Naive thymus-derived CD8-positive, alpha-beta T cell (primary cell): ENCODE measurements around the gene ARHGAP19. TPM values are rescaled to one million over a fixed set of nuclear protein-coding genes. Genes with fewer than 3 reads are reported as not detected.
A peak's percentile ranks its signal among the peaks of the same experiment; 100 is the strongest.

ENCODE experiments used
- ATAC-seq, 2 donors: fragments of 150-1000 bp; cut with Tn5 transposase in 1 of 2; sonication (Bioruptor Pico), chemical (Tn5 transposase) in 1 of 2; 1 replicate in 1 of 2; 2 replicates in 1 of 2; pipeline ENCODE4 v1.10.0; 2021; ENCODE audit warnings: mild to moderate bottlenecking in 2 of 2, moderate library complexity in 2 of 2
- POLR2A ChIA-PET: fragments of 350-600 bp; sonication (Branson Sonifier 250); formaldehyde crosslinking; loops from one replicate; lab custom pipeline; 2021; ENCODE audit warnings: antibody characterized with exemption; lab: Charles Lee
- DNase-seq, 10 donors: peaks; one replicate each; pipeline versions ENCODE4 v3.0.0 to v3.0.0-alpha.2; 2020 to 2022
- H3K27ac Mint-ChIP-seq, 10 donors: one replicate each; pipeline ENCODE4 v1.8.0; 2020 to 2022; ENCODE audit warnings: mild to moderate bottlenecking in 10 of 10, mixed read lengths in 10 of 10, moderate library complexity in 4 of 10, inconsistent platforms in 1 of 10
- H3K27me3 Mint-ChIP-seq, 5 donors: one replicate each; pipeline ENCODE4 v1.8.0; 2021 to 2022; ENCODE audit warnings: mixed read lengths in 5 of 5
- H3K36me3 Mint-ChIP-seq, 3 donors: one replicate each; pipeline ENCODE4 v1.8.0; 2020 to 2022; ENCODE audit warnings: mixed read lengths in 3 of 3, mild to moderate bottlenecking in 2 of 3, inconsistent platforms in 1 of 3
- H3K4me1 Mint-ChIP-seq, 4 donors: one replicate each; pipeline ENCODE4 v1.8.0; 2021 to 2022; ENCODE audit warnings: mixed read lengths in 4 of 4
- H3K4me3 Mint-ChIP-seq, 10 donors: one replicate each; pipeline ENCODE4 v1.8.0; 2020 to 2022; ENCODE audit warnings: mild to moderate bottlenecking in 10 of 10, mixed read lengths in 10 of 10, moderate library complexity in 6 of 10, inconsistent platforms in 1 of 10
- H3K9me3 Mint-ChIP-seq, 9 donors: one replicate each; pipeline ENCODE4 v1.8.0; 2020 to 2022; ENCODE audit warnings: mixed read lengths in 9 of 9, mild to moderate bottlenecking in 3 of 9, inconsistent platforms in 1 of 9, moderate library complexity in 1 of 9
- polyA plus RNA-seq, 3 donors: library from polyadenylated mRNA; unstranded; fragments of 300-500 nt; fragmentation: Illumina TruSeq; gene quantifications; one replicate each; pipeline ENCODE4 v1.2.3, GENCODE V29; 2021
- total RNA-seq, 8 experiments: library from RNA in 2 of 8; stranded (reverse) in 2 of 8; gene quantifications; one replicate each; pipeline ENCODE4 v1.2.3 and lab custom pipeline; 2021 to 2026

ARHGAP19 gene
- total and polyA plus RNA-seq, 5 experiments from 2014 or later: 5.3 to 19.0 (median 5.6) TPM

DNA sequence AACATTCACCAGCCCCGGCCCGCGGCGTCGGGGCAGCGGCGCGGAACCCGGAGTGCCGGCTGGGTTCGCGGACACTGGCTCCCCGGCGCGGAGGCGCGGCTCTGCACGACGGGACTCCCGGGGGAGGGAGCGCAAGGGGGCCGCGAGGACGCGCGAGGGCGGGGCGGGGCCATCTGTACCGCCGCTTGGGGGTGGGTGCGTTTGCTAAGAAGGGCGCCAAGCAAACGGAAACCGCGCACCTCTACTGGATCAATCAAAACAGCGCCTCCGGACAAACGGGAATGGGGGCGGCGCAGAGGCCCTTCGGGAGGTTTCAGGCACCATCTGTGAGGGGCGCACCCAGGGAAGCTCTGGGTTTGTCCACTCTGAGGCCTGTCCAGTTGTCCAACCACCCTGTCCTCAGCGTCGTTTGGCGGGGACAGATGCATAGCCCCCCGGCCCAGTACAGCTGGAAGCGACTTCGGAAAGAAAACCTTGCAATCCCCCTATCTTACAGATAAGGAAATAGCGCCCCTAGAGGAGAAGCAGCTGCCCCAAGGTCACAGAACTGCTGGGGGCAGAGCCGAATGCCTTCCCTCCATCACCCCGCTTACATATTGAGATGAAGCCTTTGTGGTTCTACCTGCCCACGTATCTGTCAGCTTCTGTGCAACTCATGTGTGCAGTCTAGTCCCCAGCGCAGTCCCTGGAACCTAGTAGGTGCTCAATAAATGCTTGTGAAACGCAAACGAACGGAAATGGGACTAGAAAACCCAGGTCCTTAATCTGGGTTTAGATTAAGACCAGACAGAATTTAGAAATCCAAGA, 96.0 kb downstream of the ARHGAP19 start:
- DNase-seq: peak; percentile 43 to 81 (median 66)
- H3K9me3 Mint-ChIP-seq: no peaks in the 10 kb centered on the region
- peak overlapping the region; percentile 78 to 91 (median 86) for H3K4me3 Mint-ChIP-seq
- ATAC-seq: peak; percentile 86 to 89
- peaks cover 9 to 32% (median 23%) of the 10 kb centered on the region in 5 donors for H3K27me3 Mint-ChIP-seq
- H3K4me1 Mint-ChIP-seq: peaks cover 4 to 21% (median 16%) of the 10 kb centered on the region in 4 donors
- POLR2A ChIA-PET: interaction anchor here (1.0 kb wide), 1 partner anchor 123 kb away, joined by 4 read pairs; no protein-coding TSS in a partner anchor
- peak overlapping the region in 7 of 10 donors; percentile 11 to 83 (median 44) for H3K27ac Mint-ChIP-seq
- H3K36me3 Mint-ChIP-seq: no peaks in the 10 kb centered on the region

DNA sequence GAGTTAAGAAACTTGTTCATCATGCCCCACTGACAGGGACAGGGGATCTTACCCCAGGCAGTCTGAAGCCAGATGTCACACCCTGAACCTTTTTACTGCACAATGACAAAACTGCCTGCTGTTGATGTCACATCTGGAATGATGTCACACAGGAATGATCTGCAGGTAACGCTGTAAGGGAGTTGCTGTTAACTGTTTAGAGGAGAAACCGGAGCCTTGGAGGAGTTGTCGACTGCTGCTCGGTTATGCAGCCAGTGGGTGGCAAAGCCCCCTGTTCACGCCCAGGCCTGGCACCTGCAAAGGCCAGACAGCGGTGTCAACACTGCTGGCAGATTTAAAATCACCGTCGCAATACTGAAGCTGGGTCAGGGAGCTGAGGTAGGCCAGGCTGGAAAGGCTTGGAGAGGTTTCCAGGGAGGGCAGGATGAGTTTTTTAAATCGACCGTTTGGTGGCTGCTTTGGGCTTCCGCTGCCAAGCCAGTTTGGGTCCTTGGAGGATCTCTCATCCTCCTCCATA, 96.7 kb downstream of the ARHGAP19 start:
- POLR2A ChIA-PET: no interaction called here
- Mint-ChIP-seq H3K36me3 (no peaks in the 10 kb centered on the region), H3K9me3 (no peaks in the 10 kb centered on the region), H3K27ac (peak overlapping the region in 5 of 10 donors; percentile 52 to 84 (median 72)), H3K4me1 (peaks cover 4 to 17% (median 15%) of the 10 kb centered on the region in 4 donors), H3K27me3 (peaks cover 11 to 38% (median 21%) of the 10 kb centered on the region in 5 donors), H3K4me3 (peak overlapping the region; percentile 80 to 91 (median 88))
- DNase-seq (no peak), ATAC-seq (peak; percentile 1 to 7)

DNA sequence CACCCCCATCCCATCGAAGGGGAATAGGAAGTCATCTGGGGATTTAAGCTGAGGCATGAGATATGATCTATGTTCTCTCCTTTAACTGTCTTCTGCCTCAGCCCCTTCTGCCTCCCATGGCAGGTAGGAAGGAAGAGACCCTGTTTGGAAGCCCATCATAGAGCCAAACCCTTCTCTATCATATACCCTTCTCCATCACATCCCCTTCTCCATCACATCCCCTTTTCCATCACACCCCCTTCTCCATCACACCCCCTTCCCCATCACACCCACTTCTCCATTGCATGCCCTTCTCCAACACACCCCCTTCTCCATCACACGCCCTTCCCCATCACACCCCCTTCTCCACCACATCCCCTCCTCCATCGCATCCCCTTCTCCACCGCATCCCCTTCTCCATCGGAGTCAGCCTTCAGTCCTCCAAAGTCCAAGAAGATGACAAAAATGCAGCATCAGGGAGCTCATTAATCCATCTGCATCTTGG, 99.4 kb downstream of the ARHGAP19 start:
- no peaks in the 10 kb centered on the region for H3K36me3 Mint-ChIP-seq
- POLR2A ChIA-PET: no interaction called here
- peaks cover 15 to 53% (median 37%) of the 10 kb centered on the region in 5 donors for H3K27me3 Mint-ChIP-seq
- no peak overlapping the region for H3K27ac Mint-ChIP-seq
- ATAC-seq (no peak), DNase-seq (no peak)
- H3K4me3 Mint-ChIP-seq: peak overlapping the region in 1 of 10 donors; percentile 17
- peaks cover 4 to 12% (median 9%) of the 10 kb centered on the region in 4 donors for H3K4me1 Mint-ChIP-seq
- no peaks in the 10 kb centered on the region for H3K9me3 Mint-ChIP-seq

DNA sequence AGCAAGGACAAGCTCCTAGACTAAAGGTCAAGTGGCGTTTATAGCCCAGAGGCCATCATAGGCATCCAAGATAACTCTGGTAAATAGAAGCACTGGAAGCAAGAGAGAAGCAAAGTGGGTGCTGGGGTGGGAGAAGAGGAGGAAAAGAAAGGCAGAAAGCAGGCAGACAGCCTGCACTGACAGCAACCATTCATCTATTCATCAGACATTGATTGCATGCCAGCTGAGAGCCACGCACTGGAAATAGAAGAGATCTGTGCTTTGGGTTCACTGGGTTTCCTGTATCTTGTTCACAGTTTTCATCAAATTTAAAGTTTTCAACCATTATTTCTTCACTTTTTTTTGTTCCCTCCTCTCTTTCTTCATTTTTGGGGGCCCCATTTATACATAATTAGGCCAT, 102.0 kb downstream of the ARHGAP19 start:
- Mint-ChIP-seq H3K4me3 (no peak overlapping the region), H3K27me3 (peaks cover 26 to 75% (median 50%) of the 10 kb centered on the region in 5 donors), H3K27ac (no peak overlapping the region), H3K36me3 (no peaks in the 10 kb centered on the region), H3K9me3 (no peaks in the 10 kb centered on the region), H3K4me1 (peaks cover 0 to 7% (median 3%) of the 10 kb centered on the region in 4 donors)
- ATAC-seq (no peak), DNase-seq (no peak)
- POLR2A ChIA-PET: no interaction called here

DNA sequence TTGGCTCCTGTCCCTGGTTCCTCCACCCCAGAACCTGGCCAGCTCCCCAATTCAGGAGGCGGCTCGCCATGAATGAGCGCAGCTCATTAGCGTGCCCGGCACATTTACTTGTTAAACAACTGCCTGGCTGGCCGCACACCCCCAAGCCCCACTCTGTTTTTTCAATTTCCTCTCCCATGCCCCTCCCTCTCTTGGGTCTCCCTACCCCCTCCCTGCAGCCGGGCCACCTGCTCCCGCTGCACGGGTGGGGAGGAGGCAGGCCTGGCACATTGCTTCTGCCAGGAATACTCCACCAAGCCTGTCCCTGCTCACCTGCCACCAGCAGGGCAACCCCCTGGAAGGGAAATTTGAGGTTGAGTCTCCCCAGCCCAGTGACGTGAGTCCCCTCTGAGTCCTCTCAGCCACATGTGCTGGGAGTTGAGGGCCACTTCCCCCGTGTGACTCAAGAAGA, 104.2 kb downstream of the ARHGAP19 start:
- Mint-ChIP-seq H3K4me1 (peaks cover 4 to 17% (median 8%) of the 10 kb centered on the region in 4 donors), H3K9me3 (no peaks in the 10 kb centered on the region), H3K4me3 (no peak overlapping the region), H3K27ac (peak overlapping the region in 1 of 10 donors; percentile 73), H3K27me3 (peaks cover 39 to 92% (median 60%) of the 10 kb centered on the region in 5 donors), H3K36me3 (peaks cover 0 to 4% (median 0%) of the 10 kb centered on the region in 3 donors)
- no peak for ATAC-seq
- DNase-seq: no peak
- POLR2A ChIA-PET: no interaction called here

DNA sequence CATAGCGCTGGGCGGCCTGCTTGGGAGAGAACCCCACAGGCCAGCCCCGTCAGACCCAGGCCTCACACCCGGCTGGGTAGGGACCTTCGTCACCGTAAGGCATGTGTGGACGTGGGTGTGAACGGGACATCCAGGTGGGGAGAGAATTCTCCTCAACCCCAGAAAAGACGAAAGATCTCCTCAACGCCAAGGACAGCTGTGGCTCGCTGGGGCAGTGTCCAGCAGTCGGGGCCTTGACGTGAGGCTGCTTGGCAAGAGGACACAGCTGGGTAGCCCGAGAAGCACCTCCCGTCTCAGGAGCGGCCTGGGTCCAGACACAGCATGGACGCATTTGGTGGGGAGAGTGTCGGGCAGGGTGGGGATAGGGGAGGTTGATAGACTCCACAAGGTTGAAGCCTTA, 105.5 kb downstream of the ARHGAP19 start:
- Mint-ChIP-seq H3K9me3 (no peaks in the 10 kb centered on the region), H3K27me3 (peaks cover 42 to 92% (median 57%) of the 10 kb centered on the region in 5 donors), H3K4me1 (peaks cover 4 to 17% (median 8%) of the 10 kb centered on the region in 4 donors), H3K36me3 (peaks cover 0 to 4% (median 0%) of the 10 kb centered on the region in 3 donors), H3K27ac (no peak overlapping the region), H3K4me3 (peak overlapping the region in 2 of 10 donors; percentile 26 to 72)
- DNase-seq (no peak), ATAC-seq (no peak)
- POLR2A ChIA-PET: no interaction called here

DNA sequence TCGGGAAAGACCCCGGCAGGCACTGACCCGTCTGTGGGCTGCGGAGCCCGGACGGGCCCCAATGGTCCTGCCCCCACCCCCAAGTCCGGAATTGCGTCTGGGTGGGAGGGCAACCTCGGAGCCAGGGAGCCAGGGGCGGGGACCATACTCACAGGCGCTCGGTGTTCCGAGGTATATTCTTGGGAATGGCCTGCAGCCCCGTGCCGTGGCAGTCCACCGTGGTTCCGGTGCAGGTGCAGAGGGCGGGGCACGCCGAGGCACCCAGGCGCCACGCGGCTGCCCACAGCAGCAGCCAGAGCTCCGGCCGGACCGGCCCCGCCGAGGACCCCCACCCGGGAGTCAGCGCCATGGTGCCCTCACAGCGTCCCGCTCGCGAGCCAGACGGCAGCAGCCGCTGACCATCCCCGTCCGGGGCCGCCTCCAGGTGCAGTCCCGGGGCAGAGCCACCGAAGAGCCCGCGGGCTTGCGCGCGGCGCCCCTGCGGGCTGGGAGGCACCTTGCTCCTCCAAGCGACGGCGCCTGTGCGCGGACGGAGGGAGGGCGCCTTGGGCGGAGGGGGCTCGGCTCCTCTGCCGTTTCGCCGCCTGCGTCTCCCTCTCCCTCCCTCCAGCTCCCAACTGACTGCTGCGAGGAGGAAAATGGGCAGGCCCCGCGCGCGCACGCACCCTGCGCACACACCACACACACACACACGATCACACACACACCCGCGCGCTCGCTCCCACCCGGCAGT, 106.9 kb downstream of the ARHGAP19 start, which contains the start of gene SLIT1:
Gene SLIT1, minus strand, starts transcription at position 634 of the 733 bp plus-strand sequence. Its CDS starts 285 bp downstream, at position 349.
- H3K27ac Mint-ChIP-seq: no peak within 1 kb of the TSS
- H3K9me3 Mint-ChIP-seq: no peaks in the 10 kb centered on the region
- peaks cover 40 to 87% (median 55%) of the 10 kb centered on the region in 5 donors for H3K27me3 Mint-ChIP-seq
- no peak for DNase-seq
- ATAC-seq: no peak
- peak within 1 kb of the TSS in 9 of 10 donors; percentile 16 to 72 (median 43) for H3K4me3 Mint-ChIP-seq
- POLR2A ChIA-PET: no interaction called here
- peaks cover 0 to 4% (median 0%) of the 10 kb centered on the region in 3 donors for H3K36me3 Mint-ChIP-seq
- peaks cover 4 to 17% (median 8%) of the 10 kb centered on the region in 4 donors for H3K4me1 Mint-ChIP-seq

DNA sequence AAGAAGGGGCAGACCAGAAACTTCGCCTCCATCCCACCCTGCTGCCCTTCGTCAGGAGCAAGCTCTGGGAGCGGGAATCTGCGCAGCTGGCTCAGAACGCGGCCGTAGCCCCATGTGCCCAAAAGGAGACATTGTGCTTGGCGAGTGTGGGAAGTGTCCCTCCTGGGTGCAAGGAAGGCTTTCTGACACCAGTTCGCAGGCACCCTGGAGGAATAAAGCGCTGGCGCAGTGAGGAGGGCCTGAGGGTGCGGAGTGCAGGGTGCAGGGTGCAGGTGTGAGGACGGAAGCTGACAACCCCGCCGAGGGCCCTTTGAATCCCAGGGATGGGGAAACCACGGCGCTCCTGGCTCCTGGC, 107.5 kb downstream of the ARHGAP19 start:
- Mint-ChIP-seq H3K4me3 (peak overlapping the region in 6 of 10 donors; percentile 24 to 71 (median 42)), H3K36me3 (peaks cover 0 to 4% (median 0%) of the 10 kb centered on the region in 3 donors), H3K27me3 (peaks cover 45 to 87% (median 60%) of the 10 kb centered on the region in 5 donors), H3K9me3 (no peaks in the 10 kb centered on the region), H3K27ac (no peak overlapping the region), H3K4me1 (peaks cover 4 to 17% (median 8%) of the 10 kb centered on the region in 4 donors)
- POLR2A ChIA-PET: no interaction called here
- ATAC-seq: no peak
- DNase-seq: no peak

DNA sequence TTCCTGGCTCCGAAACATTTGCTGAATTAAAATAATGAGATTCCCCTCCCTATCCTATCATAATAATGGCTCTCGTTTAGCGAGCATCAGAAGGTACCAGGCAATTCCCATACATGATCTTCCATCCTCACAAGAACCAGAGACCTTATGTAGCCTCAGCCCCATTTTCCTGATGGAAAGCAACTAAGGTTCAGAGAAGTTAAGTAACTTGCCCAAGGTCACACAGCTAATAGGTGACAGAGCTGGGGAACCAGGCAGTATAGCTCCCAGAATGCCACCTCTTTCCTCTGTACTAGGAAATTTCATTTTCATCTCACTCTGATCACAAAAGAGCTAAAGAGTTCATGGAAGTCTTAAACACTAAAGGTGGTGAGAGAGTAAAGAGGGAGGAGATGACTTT, 109.1 kb downstream of the ARHGAP19 start:
- H3K9me3 Mint-ChIP-seq: no peaks in the 10 kb centered on the region
- H3K4me3 Mint-ChIP-seq: no peak overlapping the region
- H3K27me3 Mint-ChIP-seq: peaks cover 48 to 78% (median 55%) of the 10 kb centered on the region in 5 donors
- H3K27ac Mint-ChIP-seq: no peak overlapping the region
- peaks cover 0 to 4% (median 0%) of the 10 kb centered on the region in 3 donors for H3K36me3 Mint-ChIP-seq
- no peak for ATAC-seq
- DNase-seq: no peak
- POLR2A ChIA-PET: no interaction called here
- peaks cover 4 to 17% (median 8%) of the 10 kb centered on the region in 4 donors for H3K4me1 Mint-ChIP-seq

DNA sequence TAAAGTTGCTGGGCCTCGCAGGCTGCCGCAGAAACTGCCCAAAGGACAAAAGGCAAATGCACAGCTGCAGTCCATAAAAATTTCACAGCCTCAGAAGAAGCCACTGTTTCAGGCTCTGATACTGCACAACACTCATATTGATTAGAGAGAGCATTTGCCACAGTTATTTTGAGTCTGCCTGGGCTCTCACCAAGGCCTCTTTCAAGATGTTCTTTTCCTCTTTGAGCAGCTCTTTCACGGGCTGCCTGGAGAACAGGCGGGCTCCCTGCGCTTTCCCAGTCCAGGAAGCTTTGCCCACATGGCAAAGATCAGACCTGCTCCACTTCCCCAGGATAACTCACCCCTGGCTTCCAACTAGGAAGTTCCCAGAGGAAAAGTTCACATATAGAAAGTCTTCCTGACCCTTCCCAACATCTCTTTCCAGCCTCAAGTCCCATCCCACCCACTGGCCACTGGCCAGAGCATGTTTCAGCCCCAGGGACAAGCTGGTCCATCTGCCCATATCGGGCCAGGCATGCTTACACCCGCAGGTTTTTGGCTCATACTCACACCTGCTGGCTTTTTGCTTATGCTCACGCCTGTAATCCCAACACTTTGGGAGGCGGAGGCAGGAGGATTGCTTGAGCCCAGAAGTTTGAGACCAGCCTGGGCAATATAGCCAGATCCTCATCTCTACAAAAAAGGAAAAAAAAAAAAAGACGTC, 110.0 kb downstream of the ARHGAP19 start:
- Mint-ChIP-seq H3K27ac (no peak overlapping the region), H3K36me3 (peaks cover 0 to 4% (median 0%) of the 10 kb centered on the region in 3 donors), H3K4me1 (peaks cover 4 to 17% (median 8%) of the 10 kb centered on the region in 4 donors), H3K9me3 (no peaks in the 10 kb centered on the region), H3K27me3 (peaks cover 45 to 70% (median 52%) of the 10 kb centered on the region in 5 donors), H3K4me3 (no peak overlapping the region)
- DNase-seq (no peak), ATAC-seq (no peak)
- POLR2A ChIA-PET: no interaction called here

DNA sequence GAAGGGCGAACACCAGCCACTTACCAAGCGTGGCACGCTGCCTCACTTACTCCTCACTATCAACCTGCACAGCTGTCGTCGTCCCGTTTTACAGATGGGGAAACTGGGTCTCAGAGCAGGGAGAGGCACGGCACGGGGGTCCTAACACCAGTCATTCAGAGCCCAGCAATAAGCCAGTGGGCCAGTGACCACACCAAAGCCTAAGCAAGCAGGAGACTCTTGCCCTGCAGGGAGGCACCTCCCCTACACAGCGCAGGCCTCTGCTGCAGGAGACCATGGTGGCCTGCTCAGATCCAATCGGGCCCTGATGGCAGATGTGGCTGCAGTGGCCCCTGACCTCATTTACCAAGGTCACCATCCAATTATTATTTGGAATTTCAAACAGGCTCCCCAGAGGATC, 111.5 kb downstream of the ARHGAP19 start:
- POLR2A ChIA-PET: no interaction called here
- no peak for ATAC-seq
- peaks cover 0 to 4% (median 0%) of the 10 kb centered on the region in 3 donors for H3K36me3 Mint-ChIP-seq
- DNase-seq: no peak
- peaks cover 4 to 11% (median 6%) of the 10 kb centered on the region in 4 donors for H3K4me1 Mint-ChIP-seq
- H3K4me3 Mint-ChIP-seq: no peak overlapping the region
- peaks cover 33 to 56% (median 40%) of the 10 kb centered on the region in 5 donors for H3K27me3 Mint-ChIP-seq
- H3K9me3 Mint-ChIP-seq: no peaks in the 10 kb centered on the region
- peak overlapping the region in 1 of 10 donors; percentile 7 for H3K27ac Mint-ChIP-seq

DNA sequence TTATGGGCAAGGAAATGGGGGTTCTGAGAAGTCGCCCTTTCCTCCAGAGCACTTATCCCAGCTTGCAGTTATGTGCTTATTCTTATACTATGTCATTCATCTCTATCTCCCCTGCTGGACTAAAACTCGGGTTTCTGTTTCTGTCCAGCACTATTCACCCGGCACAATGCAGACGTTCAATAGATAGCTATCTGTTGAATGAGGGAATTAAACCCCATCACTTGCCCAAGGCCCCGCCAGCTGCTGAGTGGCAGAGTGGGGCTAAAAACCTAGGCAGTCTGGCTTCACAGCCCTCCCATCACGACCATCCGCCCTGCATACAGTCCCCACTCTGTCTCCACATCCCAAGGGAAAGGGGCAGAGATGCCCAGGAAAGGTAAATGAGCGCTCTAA, 112.1 kb downstream of the ARHGAP19 start:
- POLR2A ChIA-PET: no interaction called here
- no peaks in the 10 kb centered on the region for H3K9me3 Mint-ChIP-seq

More for the DNA sequence above, 112.1 kb downstream of the ARHGAP19 start:
- Mint-ChIP-seq H3K4me1 (peaks cover 4 to 11% (median 6%) of the 10 kb centered on the region in 4 donors), H3K4me3 (no peak overlapping the region), H3K27me3 (peaks cover 37 to 59% (median 44%) of the 10 kb centered on the region in 5 donors), H3K27ac (no peak overlapping the region), H3K36me3 (peaks cover 0 to 4% (median 0%) of the 10 kb centered on the region in 3 donors)
- ATAC-seq: no peak
- no peak for DNase-seq
